Measurements from ENCODE around the gene DMWD. TPM values are rescaled to one million over a fixed set of nuclear protein-coding genes. Genes with fewer than 3 reads are reported as not detected.

Gene DMWD
- polyA plus RNA-seq, 3 donors: 27.1 to 46.9 (median 40.8) TPM

GRCh38 chr19:45739498-45740439, 52.9 kb downstream of the DMWD start:
- DNase-seq (ENCODE audit: extremely low read depth in 1 of 11, low read depth in 9 of 11, low spot score in 4 of 11): no peak

- no peak for DNase-seq (ENCODE audit: extremely low read depth in 1 of 11, low read depth in 9 of 11, low spot score in 4 of 11)
These were observed 59.4 kb downstream of the DMWD start, which contains the start of gene MEIOSIN for GRCh38 chr19:45733160-45733810. MEIOSIN (plus strand) TSS chr19:45733439; CDS start chr19:45735377, 1,938 bp downstream.

Other genes starting within 250 kb of the DMWD start
- gene OPA3, start 208.0 kb downstream of the DMWD start, polyA plus RNA-seq (ENCODE audit: insufficient read length in 3 of 3): 10 to 100 TPM in 2 of 3 donors, 1 to 10 TPM in 1; 9.7 to 11.1 (median 10.4) TPM
- gene GPR4, start 190.6 kb downstream of the DMWD start, polyA plus RNA-seq (ENCODE audit: insufficient read length in 3 of 3): 1 to 10 TPM; 3.3 to 6.5 (median 3.6) TPM
- gene EML2, start 153.4 kb downstream of the DMWD start, polyA plus RNA-seq (ENCODE audit: insufficient read length in 3 of 3): 10 to 100 TPM; 17.8 to 28.0 (median 20.6) TPM
- gene GIPR, start 124.6 kb downstream of the DMWD start, polyA plus RNA-seq (ENCODE audit: insufficient read length in 3 of 3): 1 to 10 TPM in 1 of 3 donors, under 1 TPM in 2; 0.28 to 1.6 (median 0.43) TPM
- 100 to 1,000 TPM; 310 to 350 (median 317) TPM for gene SNRPD2, start 100.9 kb downstream of the DMWD start, polyA plus RNA-seq (ENCODE audit: insufficient read length in 3 of 3)
- gene QPCTL, start 100.2 kb downstream of the DMWD start, polyA plus RNA-seq (ENCODE audit: insufficient read length in 3 of 3): 10 to 100 TPM in 2 of 3 donors, 1 to 10 TPM in 1; 6.8 to 11.0 (median 10.7) TPM
- 10 to 100 TPM; 12.2 to 24.4 (median 17.3) TPM for gene FBXO46, start 61.9 kb downstream of the DMWD start, polyA plus RNA-seq (ENCODE audit: insufficient read length in 3 of 3)
- not detected for gene MEIOSIN, start 59.4 kb downstream of the DMWD start, polyA plus RNA-seq (ENCODE audit: insufficient read length in 3 of 3)
- gene SIX5, start 23.6 kb downstream of the DMWD start, polyA plus RNA-seq (ENCODE audit: insufficient read length in 3 of 3): 10 to 100 TPM; 13.9 to 28.1 (median 22.7) TPM
- gene DMPK, start 10.4 kb downstream of the DMWD start, polyA plus RNA-seq (ENCODE audit: insufficient read length in 3 of 3): 10 to 100 TPM; 39.1 to 63.6 (median 61.2) TPM
- gene RSPH6A, start 22.5 kb upstream of the DMWD start, polyA plus RNA-seq (ENCODE audit: insufficient read length in 3 of 3): not detected
- gene SYMPK, start 70.3 kb upstream of the DMWD start, polyA plus RNA-seq (ENCODE audit: insufficient read length in 3 of 3): 10 to 100 TPM; 59.7 to 76.5 (median 70.1) TPM
- under 1 TPM; 0.12 to 0.79 (median 0.22) TPM for gene FOXA3, start 71.5 kb upstream of the DMWD start, polyA plus RNA-seq (ENCODE audit: insufficient read length in 3 of 3)
- gene IRF2BP1, start 93.3 kb upstream of the DMWD start, polyA plus RNA-seq (ENCODE audit: insufficient read length in 3 of 3): 10 to 100 TPM; 14.1 to 28.5 (median 24.3) TPM
- gene MYPOP, start 109.8 kb upstream of the DMWD start, polyA plus RNA-seq (ENCODE audit: insufficient read length in 3 of 3): 1 to 10 TPM; 2.8 to 5.9 (median 4.8) TPM
- not detected for gene NANOS2, start 121.9 kb upstream of the DMWD start, polyA plus RNA-seq (ENCODE audit: insufficient read length in 3 of 3)
- gene NOVA2, start 181.0 kb upstream of the DMWD start, polyA plus RNA-seq (ENCODE audit: insufficient read length in 3 of 3): 1 to 10 TPM; 4.1 to 5.4 (median 4.2) TPM
- 10 to 100 TPM in 2 of 3 donors, 1 to 10 TPM in 1; 9.5 to 16.0 (median 13.8) TPM for gene CCDC61, start 202.6 kb upstream of the DMWD start, polyA plus RNA-seq (ENCODE audit: insufficient read length in 3 of 3)
- gene PGLYRP1, start 230.2 kb upstream of the DMWD start, polyA plus RNA-seq (ENCODE audit: insufficient read length in 3 of 3): under 1 TPM; 0.45 to 0.85 (median 0.70) TPM
- under 1 TPM; 0.37 to 0.88 (median 0.37) TPM for gene IGFL4, start 248.2 kb upstream of the DMWD start, polyA plus RNA-seq (ENCODE audit: insufficient read length in 3 of 3)

Data from renal cortex interstitium (tissue), 11 donors.